GM12878 (cell line): Measurements from ENCODE around the gene ZNF462.

Source experiments
- EP300 ChIP-seq, 2 experiments: fragments of 150-350 bp in 1 of 2; IDR thresholded peaks; 2 replicates each; pipeline ENCODE4 v1.6.1; 2011 to 2012; ENCODE audit warnings: low read depth in 2 of 2, low read length in 2 of 2, borderline replicate concordance in 1 of 2, improper control_type of control experiment in 1 of 2, inconsistent platforms in 1 of 2; ENCODE audit not compliant: control insufficient read depth in 1 of 2
- RBBP5 ChIP-seq: fragments of 200-600 bp; sonication (generic); conservative IDR thresholded peaks from 2 replicates; pipeline ENCODE4 v1.6.1; 2016
- ZNF384 ChIP-seq: IDR thresholded peaks from 2 replicates; pipeline ENCODE4 v1.6.1; 2012; ENCODE audit warnings: low read depth, mild to moderate bottlenecking, low read length, improper control_type of control experiment, borderline replicate concordance
- TF ChIP-seq, protein P1 (sequence below), 3 experiments: IDR thresholded peaks in 2 of 3; conservative IDR thresholded peaks in 1 of 3; 2 replicates each; pipeline ENCODE4 v1.5.1; 2011; ENCODE audit warnings: low read depth in 3 of 3, low read length in 3 of 3, mild to moderate bottlenecking in 3 of 3, control low read depth in 2 of 3, moderate library complexity in 2 of 3, inconsistent platforms in 1 of 3, mixed read lengths in 1 of 3; ENCODE audit not compliant: control insufficient read depth in 2 of 3, insufficient read depth in 1 of 3; ENCODE audit errors: extremely low read depth in 1 of 3

DNA sequence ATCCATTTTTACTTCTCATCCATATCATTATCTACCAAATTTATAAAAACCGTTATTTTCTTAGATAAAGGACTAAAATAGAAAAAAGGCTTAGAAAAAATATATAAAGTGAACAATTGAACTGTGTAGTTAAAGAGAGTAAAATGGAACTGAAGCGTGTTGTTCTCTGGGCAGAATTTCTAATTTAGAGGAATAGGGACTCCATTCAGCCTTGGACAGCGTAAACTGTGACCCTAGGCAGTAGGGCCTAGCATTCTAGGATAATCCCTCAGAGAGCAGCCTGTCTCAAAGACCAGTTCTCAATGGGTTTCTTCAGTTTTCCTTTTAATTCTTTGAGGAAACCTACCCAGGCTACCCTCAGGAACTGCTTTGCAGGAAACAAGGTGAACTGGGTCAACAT lies 11.1 kb downstream of the ZNF462 start:
- no peak for TF ChIP-seq EP300 (IDR thresholded peaks at IDR 0.05; ENCODE audit: borderline replicate concordance in 1 of 2, control insufficient read depth in 1 of 2, low read depth in 2 of 2, low read length in 2 of 2)
- no peak for TF ChIP-seq RBBP5
- no peak for TF ChIP-seq ZNF384
- TF ChIP-seq, protein P1, sequence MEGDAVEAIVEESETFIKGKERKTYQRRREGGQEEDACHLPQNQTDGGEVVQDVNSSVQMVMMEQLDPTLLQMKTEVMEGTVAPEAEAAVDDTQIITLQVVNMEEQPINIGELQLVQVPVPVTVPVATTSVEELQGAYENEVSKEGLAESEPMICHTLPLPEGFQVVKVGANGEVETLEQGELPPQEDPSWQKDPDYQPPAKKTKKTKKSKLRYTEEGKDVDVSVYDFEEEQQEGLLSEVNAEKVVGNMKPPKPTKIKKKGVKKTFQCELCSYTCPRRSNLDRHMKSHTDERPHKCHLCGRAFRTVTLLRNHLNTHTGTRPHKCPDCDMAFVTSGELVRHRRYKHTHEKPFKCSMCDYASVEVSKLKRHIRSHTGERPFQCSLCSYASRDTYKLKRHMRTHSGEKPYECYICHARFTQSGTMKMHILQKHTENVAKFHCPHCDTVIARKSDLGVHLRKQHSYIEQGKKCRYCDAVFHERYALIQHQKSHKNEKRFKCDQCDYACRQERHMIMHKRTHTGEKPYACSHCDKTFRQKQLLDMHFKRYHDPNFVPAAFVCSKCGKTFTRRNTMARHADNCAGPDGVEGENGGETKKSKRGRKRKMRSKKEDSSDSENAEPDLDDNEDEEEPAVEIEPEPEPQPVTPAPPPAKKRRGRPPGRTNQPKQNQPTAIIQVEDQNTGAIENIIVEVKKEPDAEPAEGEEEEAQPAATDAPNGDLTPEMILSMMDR (IDR thresholded peaks at IDR 0.05 in 2 of 3, conservative IDR thresholded peaks at IDR 0.05 in 1 of 3; ENCODE audit: control insufficient read depth in 2 of 3, extremely low read depth in 1 of 3, insufficient read depth in 1 of 3, low read depth in 3 of 3, low read length in 3 of 3), result no peak
